SK-N-SH (cell line): Measurements from ENCODE around the gene GPATCH1. TPM values are rescaled to one million over a fixed set of nuclear protein-coding genes. Genes with fewer than 3 reads are reported as not detected.

ENCODE experiments used
- polyA plus RNA-seq, 3 experiments: library from polyadenylated mRNA; depleted of rRNA; stranded (reverse); fragments of >200 nt; gene quantifications; 2 replicates each; pipeline ENCODE4 v1.2.3, GENCODE V29; 2012
- small RNA-seq, 7 experiments: library from RNA; depleted of rRNA; stranded (forward); fragments of <200 nt; gene quantifications; one replicate each; pipeline ENCODE3, GENCODE V24; 2012

The GPATCH1 gene
- polyA plus RNA-seq, 1 of the 3 experiments (the other 2 are of a cell fraction), result 5.9 TPM

Small RNA genes lying within 50 kb of the gene (small RNA-seq; reads per million reads assigned to genes)
- gene AC008521.1 (0 reads per million in 7 experiments), gene AC008521.2 (0 to 11.3 (median 0) reads per million in 7 experiments)

Other genes starting within 250 kb of the GPATCH1 start
- gene SLC7A9, start 211.4 kb upstream of the GPATCH1 start, polyA plus RNA-seq (2012; rRNA removed), result not detected in 2 replicates
- 15.7 and 16.4 TPM in 2 replicates for gene CEP89, start 109.2 kb upstream of the GPATCH1 start, polyA plus RNA-seq (2012; rRNA removed)
- gene FAAP24, start 108.9 kb upstream of the GPATCH1 start, polyA plus RNA-seq (2012; rRNA removed), result 3.3 and 3.9 TPM in 2 replicates
- 7.0 and 9.2 TPM in 2 replicates for gene RHPN2, start 16.3 kb upstream of the GPATCH1 start, polyA plus RNA-seq (2012; rRNA removed)
- gene WDR88, start 50.9 kb downstream of the GPATCH1 start, polyA plus RNA-seq (2012; rRNA removed), result 0.03 TPM in 1 of 2 replicates, not detected in the other
- 7.5 and 8.2 TPM in 2 replicates for gene LRP3, start 113.1 kb downstream of the GPATCH1 start, polyA plus RNA-seq (2012; rRNA removed)
- 0.02 TPM in 1 of 2 replicates, not detected in the other for gene SLC7A10, start 144.7 kb downstream of the GPATCH1 start, polyA plus RNA-seq (2012; rRNA removed)
- 0.06 and 0.15 TPM in 2 replicates for gene CEBPA, start 221.4 kb downstream of the GPATCH1 start, polyA plus RNA-seq (2012; rRNA removed)